IMR-90 (cell line): ENCODE data around the gene HCN3. TPM values are rescaled to one million over a fixed set of nuclear protein-coding genes. Genes with fewer than 3 reads are reported as not detected.

Experiments
- ATAC-seq: fragments of 200-7000 bp; cut with Tn5 transposase; 2 replicates; pipeline ENCODE4 v1.9.1; 2020; ENCODE audit warnings: low read depth, mild to moderate bottlenecking, moderate library complexity
- BruUV-seq: library from RNA; stranded (reverse); fragments of 400-500 nt; replicated peaks from 2 replicates; lab custom pipeline; 2021; lab: Mats Ljungman, UMichigan
- CTCF ChIA-PET: fragments of 300-600 bp; formaldehyde crosslinking; extraction: SDS; loops from one replicate; lab custom pipeline; 2021; ENCODE audit warnings: antibody characterized with exemption; lab: Yijun Ruan, JAX
- POLR2A ChIA-PET: fragments of 300-600 bp; sonication (Branson Sonifier 250); formaldehyde crosslinking; loops from one replicate; lab custom pipeline; 2022; ENCODE audit warnings: antibody characterized with exemption; ENCODE audit not compliant: unreplicated experiment; lab: Charles Lee
- DNase-seq: peaks from one replicate; pipeline ENCODE4 v3.0.0; 2013
- H2AFZ ChIP-seq: replicated peaks from 2 replicates; pipeline ENCODE3; 2013; ENCODE audit warnings: low read length, mild to moderate bottlenecking; ENCODE audit not compliant: poor library complexity
- H2AK5ac ChIP-seq: 2 replicates; pipeline ENCODE4 v1.6.1; 2013; ENCODE audit warnings: low read depth, low read length, inconsistent platforms
- H2AK9ac ChIP-seq: replicated peaks from 2 replicates; pipeline ENCODE3; 2013; ENCODE audit warnings: mild to moderate bottlenecking, low read depth, low read length, moderate library complexity; ENCODE audit not compliant: poor library complexity
- H2BK120ac ChIP-seq: 2 replicates; pipeline ENCODE4 v1.6.1; 2013; ENCODE audit warnings: low read depth, low read length, inconsistent platforms
- H2BK15ac ChIP-seq: 3 replicates; pipeline ENCODE4 v1.6.1; 2013; ENCODE audit warnings: low read depth, low read length, inconsistent platforms
- H2BK20ac ChIP-seq: 2 replicates; pipeline ENCODE4 v1.6.1; 2013; ENCODE audit warnings: low read depth, mild to moderate bottlenecking, inconsistent platforms, low read length, moderate library complexity
- H2BK5ac ChIP-seq: 2 replicates; pipeline ENCODE4 v1.6.1; 2013; ENCODE audit warnings: mild to moderate bottlenecking, low read depth, low read length, inconsistent platforms; ENCODE audit not compliant: poor library complexity, severe bottlenecking
- H3K14ac ChIP-seq: replicated peaks from 2 replicates; pipeline ENCODE4 v1.6.1; 2013; ENCODE audit warnings: low read depth, low read length, inconsistent platforms
- H3K18ac ChIP-seq: 2 replicates; pipeline ENCODE4 v1.6.1; 2013; ENCODE audit warnings: low read depth, low read length, control low read depth
- H3K23ac ChIP-seq: 2 replicates; pipeline ENCODE4 v1.6.1; 2013; ENCODE audit warnings: low read depth, low read length, inconsistent platforms
- H3K27ac ChIP-seq: 2 replicates; pipeline ENCODE4 v1.5.1; 2013; ENCODE audit warnings: mild to moderate bottlenecking, control low read depth, low read length; ENCODE audit not compliant: insufficient read depth
- H3K27me3 ChIP-seq: 2 replicates; pipeline ENCODE4 v1.6.1; 2013; ENCODE audit warnings: low read length; ENCODE audit not compliant: control insufficient read depth, insufficient read depth
- H3K36me3 ChIP-seq: 2 replicates; pipeline ENCODE4 v1.6.1; 2013; ENCODE audit warnings: low read length, mixed read lengths; ENCODE audit not compliant: control insufficient read depth, insufficient read depth
- H3K4ac ChIP-seq: 2 replicates; pipeline ENCODE4 v1.6.1; 2013; ENCODE audit warnings: low read depth, low read length, inconsistent platforms
- H3K4me1 ChIP-seq: 2 replicates; pipeline ENCODE4 v1.6.1; 2013; ENCODE audit warnings: low read length, mixed read lengths; ENCODE audit not compliant: control insufficient read depth, insufficient read depth
- H3K4me2 ChIP-seq: 2 replicates; pipeline ENCODE4 v1.6.1; 2013; ENCODE audit warnings: low read depth, mild to moderate bottlenecking, control low read depth, low read length, moderate library complexity
- H3K4me3 ChIP-seq: 2 replicates; pipeline ENCODE4 v1.5.1; 2013; ENCODE audit warnings: low read depth, mild to moderate bottlenecking, control low read depth, low read length, moderate library complexity; ENCODE audit not compliant: insufficient read depth
- H3K56ac ChIP-seq: 2 replicates; pipeline ENCODE4 v1.6.1; 2013; ENCODE audit warnings: low read length, inconsistent platforms; ENCODE audit not compliant: insufficient read depth; ENCODE audit errors: extremely low read depth
- H3K79me1 ChIP-seq, 2 experiments: 2 replicates each; pipeline ENCODE4 v1.6.1; 2013; ENCODE audit warnings: low read length in 2 of 2, inconsistent platforms in 1 of 2, low read depth in 1 of 2
- H3K9ac ChIP-seq: 2 replicates; pipeline ENCODE4 v1.6.1; 2013; ENCODE audit warnings: low read depth, low read length, control low read depth
- H3K9me1 ChIP-seq: 2 replicates; pipeline ENCODE4 v1.6.1; 2013; ENCODE audit warnings: low read length, inconsistent platforms; ENCODE audit not compliant: insufficient read depth
- H3K9me3 ChIP-seq: 2 replicates; pipeline ENCODE4 v1.6.1; 2013; ENCODE audit warnings: low read length; ENCODE audit not compliant: control insufficient read depth, insufficient read depth
- H4K20me1 ChIP-seq: 2 replicates; pipeline ENCODE4 v1.6.1; 2013; ENCODE audit warnings: low read length, inconsistent platforms; ENCODE audit not compliant: insufficient read depth
- H4K5ac ChIP-seq: 2 replicates; pipeline ENCODE4 v1.6.1; 2013; ENCODE audit warnings: mild to moderate bottlenecking, low read depth, low read length, control low read depth
- H4K8ac ChIP-seq, 2 experiments: 2 replicates each; pipeline ENCODE4 v1.6.1; 2013; ENCODE audit warnings: low read depth in 2 of 2, low read length in 2 of 2, control low read depth in 1 of 2, inconsistent platforms in 1 of 2
- H4K91ac ChIP-seq: 2 replicates; pipeline ENCODE4 v1.6.1; 2013; ENCODE audit warnings: low read depth, low read length, inconsistent platforms; ENCODE audit not compliant: insufficient read depth
- BHLHE40 ChIP-seq: fragments of 150-350 bp; IDR thresholded peaks from 2 replicates; pipeline ENCODE4 v1.6.1; 2016; ENCODE audit warnings: mild to moderate bottlenecking, low read depth, low read length
- CEBPB ChIP-seq: IDR thresholded peaks from 2 replicates; pipeline ENCODE4 v1.6.1; 2012; ENCODE audit warnings: low read depth, low read length, improper control_type of control experiment
- CHD1 ChIP-seq: IDR thresholded peaks from 2 replicates; pipeline ENCODE4 v1.6.1; 2012; ENCODE audit warnings: low read depth, low read length, improper control_type of control experiment
- CTCF ChIP-seq: conservative IDR thresholded peaks from 2 replicates; pipeline ENCODE4 v1.5.1; 2012; ENCODE audit warnings: mild to moderate bottlenecking, low read depth, low read length, improper control_type of control experiment
- ELK1 ChIP-seq: fragments of 150-350 bp; IDR thresholded peaks from 2 replicates; pipeline ENCODE4 v1.6.1; 2016; ENCODE audit warnings: low read depth, mild to moderate bottlenecking, low read length, moderate library complexity, borderline replicate concordance
- FOS ChIP-seq: fragments of 150-350 bp; IDR thresholded peaks from 2 replicates; pipeline ENCODE4 v1.6.1; 2016; ENCODE audit warnings: low read depth, low read length
- MAFK ChIP-seq: IDR thresholded peaks from 2 replicates; pipeline ENCODE4 v1.6.1; 2012; ENCODE audit warnings: low read depth, low read length, improper control_type of control experiment
- MAZ ChIP-seq: IDR thresholded peaks from 2 replicates; pipeline ENCODE4 v1.6.1; 2012; ENCODE audit warnings: low read depth, mild to moderate bottlenecking, low read length, improper control_type of control experiment, moderate library complexity, borderline replicate concordance
- MXI1 ChIP-seq: IDR thresholded peaks from 2 replicates; pipeline ENCODE4 v1.6.1; 2012; ENCODE audit warnings: low read depth, mild to moderate bottlenecking, low read length, moderate library complexity, borderline replicate concordance
- NFE2L2 ChIP-seq: fragments of 150-350 bp; IDR thresholded peaks from 2 replicates; pipeline ENCODE4 v1.6.1; 2016; ENCODE audit warnings: low read depth, mild to moderate bottlenecking, low read length
- POLR2A ChIP-seq: IDR thresholded peaks from 2 replicates; pipeline ENCODE4 v1.6.1; 2012; ENCODE audit warnings: mild to moderate bottlenecking, low read depth, low read length
- RAD21 ChIP-seq: IDR thresholded peaks from 2 replicates; pipeline ENCODE4 v1.6.1; 2012; ENCODE audit warnings: low read length, improper control_type of control experiment
- RCOR1 ChIP-seq: IDR thresholded peaks from 2 replicates; pipeline ENCODE4 v1.6.1; 2012; ENCODE audit warnings: mild to moderate bottlenecking, low read length, improper control_type of control experiment; ENCODE audit not compliant: insufficient replicate concordance
- RFX5 ChIP-seq: IDR thresholded peaks from 2 replicates; pipeline ENCODE4 v1.8.0; 2012; ENCODE audit warnings: low read depth, mild to moderate bottlenecking, low read length, moderate library complexity
- SMC3 ChIP-seq: fragments of 150-350 bp; IDR thresholded peaks from 2 replicates; pipeline ENCODE4 v1.6.1; 2016; ENCODE audit warnings: low read depth, mild to moderate bottlenecking, antibody characterized with exemption, low read length, moderate library complexity
- USF2 ChIP-seq: fragments of 150-350 bp; IDR thresholded peaks from 2 replicates; pipeline ENCODE4 v1.6.1; 2017; ENCODE audit warnings: mild to moderate bottlenecking, antibody characterized with exemption, low read length, low read depth
- whole genome bisulfite sequencing, 2 experiments: methylation state at CpG; one replicate each; pipeline versions ENCODE4 v1.1.5 to v1.1.7; 2013; ENCODE audit warnings: missing lambda C conversion rate in 2 of 2; ENCODE audit not compliant: insufficient read length in 1 of 2; ENCODE audit errors: extremely low coverage in 2 of 2; 5-methylcytosine and 5-hydroxymethylcytosine counted together
- dilution Hi-C: fragments of 300-500 bp; cut with HindIII; formaldehyde crosslinking; loops from one replicate; pipeline ENCODE4 v1.14.3; 2018; ENCODE audit warnings: low sequenced_read_pairs; ENCODE audit not compliant: unreplicated experiment
- in situ Hi-C: fragments of 300-500 bp; cut with MboI; formaldehyde crosslinking; loops from 3 replicates; pipeline ENCODE4 v1.14.3; 2019; ENCODE audit warnings: low sequenced_read_pairs, inconsistent platforms, mixed read lengths
- intact Hi-C: fragments of 100-400 bp; cut with micrococcal nuclease; formaldehyde crosslinking; loops from 2 replicates; pipeline ENCODE4 v1.10.0; 2022
- polyA plus RNA-seq, 3 experiments: library from polyadenylated mRNA; depleted of rRNA; stranded (reverse); fragments of >200 nt; gene quantifications; 2 replicates each; pipeline ENCODE4 v1.2.3, GENCODE V29; 2012; ENCODE audit warnings: low replicate concordance in 1 of 3
- total RNA-seq: library from RNA; depleted of rRNA; stranded (reverse); fragments of >200 nt; gene quantifications from 2 replicates; pipeline ENCODE4 v1.2.3, GENCODE V29; 2012

The HCN3 gene
- total and polyA plus RNA-seq, 2 of the 4 experiments (the other 2 are of a cell fraction) = 0.36 to 2.7 TPM

- H2BK15ac ChIP-seq = no peak overlapping the region
- H2BK20ac ChIP-seq = no peak overlapping the region
- TF ChIP-seq BHLHE40 (no peak), RCOR1 (no peak), RAD21 (no peak), CHD1 (no peak), MAZ (no peak), ELK1 (no peak), CTCF (no peak), MXI1 (no peak), POLR2A (no peak), FOS (no peak), RFX5 (no peak), USF2 (no peak), MAFK (no peak), NFE2L2 (no peak), CEBPB (no peak), SMC3 (no peak)
- peak overlapping the region in 1 of 2 experiments; percentile 96; a peak in 2 of 4 replicates for H4K8ac ChIP-seq
- peaks cover 4% of the 10 kb centered on the region; the same call in 1 of the 2 replicates for H3K9me1 ChIP-seq
- no peak overlapping the region for H2AK9ac ChIP-seq
- no peak overlapping the region for H3K4me3 ChIP-seq
- no peak overlapping the region for H2BK120ac ChIP-seq
- BruUV-seq = TSS peak; percentile 35
- no peak overlapping the region for H3K23ac ChIP-seq
- peaks cover 22 to 32% of the 10 kb centered on the region in 2 experiments for H3K79me1 ChIP-seq
- H3K36me3 ChIP-seq = peaks cover 36% of the 10 kb centered on the region
- no peak overlapping the region for H2AFZ ChIP-seq
- no peak overlapping the region for H2BK5ac ChIP-seq
- H3K56ac ChIP-seq = no peak overlapping the region
- H3K4ac ChIP-seq = no peak overlapping the region; the same call in 1 of the 2 replicates
- intact Hi-C loops (loop anchor here (5.0 kb wide), 1 partner anchor 44 kb away; the partner anchor contains the start of gene FDPS), in situ Hi-C loops (no loop called here), dilution Hi-C loops (no loop called here)
- DNase-seq = no peak
- H4K20me1 ChIP-seq = no peaks in the 10 kb centered on the region
- H3K9me3 ChIP-seq = no peaks in the 10 kb centered on the region
- H3K27me3 ChIP-seq = no peaks in the 10 kb centered on the region
- H3K18ac ChIP-seq = no peak overlapping the region
- no peak overlapping the region for H3K9ac ChIP-seq
- H3K4me1 ChIP-seq = peaks cover 2% of the 10 kb centered on the region
- no peak overlapping the region for H3K4me2 ChIP-seq
- H2AK5ac ChIP-seq = no peak overlapping the region
- H3K27ac ChIP-seq = no peak overlapping the region
- no peak for ATAC-seq
- ChIA-PET POLR2A (no interaction called here), CTCF (no interaction called here)
- H4K91ac ChIP-seq = no peak overlapping the region
- WGBS, 2 experiments = 95% methylated on average over 8 of the region's 11 CpGs; no CpG with 5 or more reads in 1 of the 2 experiments
- no peak overlapping the region for H3K14ac ChIP-seq
- no peak overlapping the region for H4K5ac ChIP-seq
These were observed 14.2 kb upstream of the HCN3 start for GRCh38 chr1:155263067-155263466.
